GM19328 (cell line): ENCODE results near the gene PAX5.

Experiments
- ATAC-seq: cut with Tn5 transposase; IDR thresholded peaks from one replicate; pipeline ENCODE4 v1.9.1; 2021; ENCODE audit warnings: mild to moderate bottlenecking, moderate library complexity; ENCODE audit not compliant: unreplicated experiment

Gene PAX5

GRCh38 chr9:36817160-36817834 lies 216.8 kb downstream of the PAX5 start:
- no peak for ATAC-seq

GRCh38 chr9:36816371-36816770 lies 217.7 kb downstream of the PAX5 start:
- ATAC-seq, result no peak

DNA sequence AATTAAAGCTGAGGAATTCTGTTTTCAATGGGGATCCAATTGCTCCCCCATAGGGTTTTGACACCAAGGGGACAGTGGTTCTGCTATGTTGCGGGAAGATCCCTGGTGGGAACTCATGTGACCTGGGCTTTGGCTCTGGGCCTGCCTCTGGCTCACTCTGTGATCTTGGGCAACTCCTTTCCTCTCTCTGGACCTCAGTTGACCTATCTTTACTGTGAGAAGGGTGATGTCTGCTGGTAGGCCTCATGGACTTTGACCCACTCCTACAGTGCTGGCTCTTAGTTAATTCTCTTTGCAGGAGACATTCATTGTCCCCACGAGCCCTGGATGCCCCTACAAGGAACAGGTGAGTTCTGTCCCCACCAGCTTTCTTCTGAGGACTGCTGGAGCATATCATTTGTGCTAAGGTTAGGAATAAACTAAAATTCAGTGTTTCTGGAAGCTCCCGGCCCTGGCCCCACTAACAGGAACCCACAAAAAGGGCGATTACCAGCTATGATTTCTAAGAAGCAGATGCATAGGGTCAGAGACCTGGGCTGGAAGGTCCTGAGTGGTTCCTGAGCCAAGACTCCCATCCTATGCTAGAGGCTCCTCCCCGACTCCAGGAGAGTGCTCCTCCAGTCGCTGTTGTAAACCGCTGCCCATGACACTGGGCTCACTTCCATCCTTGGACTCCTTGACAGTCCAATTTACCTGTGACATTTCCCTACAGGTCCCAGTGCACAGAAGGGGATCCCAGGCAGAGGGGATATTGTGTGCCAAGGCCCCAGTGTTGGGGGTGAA lies 218.3 kb downstream of the PAX5 start:
- no peak for ATAC-seq

DNA sequence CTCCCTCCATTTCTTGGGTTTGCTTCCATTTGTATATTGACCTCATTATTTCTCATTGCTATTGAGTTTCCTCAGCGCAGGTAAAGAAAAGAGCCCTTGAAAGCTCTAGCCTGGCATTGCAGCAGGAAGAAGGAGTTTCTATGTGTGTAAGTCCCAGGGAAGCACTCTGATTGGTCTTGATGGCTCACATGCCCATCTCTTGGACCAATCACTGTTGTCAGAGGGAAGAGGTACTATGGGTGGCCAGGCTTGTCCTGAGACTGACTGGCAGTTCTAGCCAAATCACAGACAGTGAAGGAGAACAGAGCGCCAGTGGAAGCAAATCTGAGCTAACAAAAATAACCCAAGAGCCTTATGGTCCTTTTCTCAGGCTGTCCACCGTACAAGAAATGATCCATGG lies 219.0 kb downstream of the PAX5 start:
- no peak for ATAC-seq

DNA sequence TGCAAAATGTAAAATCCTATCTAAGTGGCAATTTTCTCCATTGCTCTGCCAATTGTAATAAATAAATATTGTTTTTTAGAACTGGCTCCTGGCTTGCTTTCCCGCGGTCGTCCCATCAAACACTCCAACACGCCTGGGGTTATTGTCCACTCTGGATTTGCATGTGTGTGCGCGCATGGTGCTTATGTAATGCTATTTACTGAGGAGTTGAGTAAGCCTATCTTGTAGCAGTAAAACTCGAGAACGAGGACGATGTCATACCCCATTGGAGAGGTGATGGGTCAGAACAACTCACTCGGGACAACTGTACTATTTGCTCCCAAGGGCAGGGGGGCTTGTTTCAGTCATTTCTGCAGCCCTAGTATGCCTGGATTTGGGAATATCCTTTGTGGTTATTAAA lies 220.9 kb downstream of the PAX5 start:
- no peak for ATAC-seq

- no peak for ATAC-seq
Measured at GRCh38 chr9:36812556-36812955, 221.5 kb downstream of the PAX5 start.

GRCh38 chr9:36808251-36808650 lies 225.8 kb downstream of the PAX5 start:
- ATAC-seq, result no peak

GRCh38 chr9:36803961-36804360 lies 230.1 kb downstream of the PAX5 start:
- ATAC-seq, result no peak

- ATAC-seq, result no peak
Measured at GRCh38 chr9:36802201-36802920, 231.7 kb downstream of the PAX5 start.

DNA sequence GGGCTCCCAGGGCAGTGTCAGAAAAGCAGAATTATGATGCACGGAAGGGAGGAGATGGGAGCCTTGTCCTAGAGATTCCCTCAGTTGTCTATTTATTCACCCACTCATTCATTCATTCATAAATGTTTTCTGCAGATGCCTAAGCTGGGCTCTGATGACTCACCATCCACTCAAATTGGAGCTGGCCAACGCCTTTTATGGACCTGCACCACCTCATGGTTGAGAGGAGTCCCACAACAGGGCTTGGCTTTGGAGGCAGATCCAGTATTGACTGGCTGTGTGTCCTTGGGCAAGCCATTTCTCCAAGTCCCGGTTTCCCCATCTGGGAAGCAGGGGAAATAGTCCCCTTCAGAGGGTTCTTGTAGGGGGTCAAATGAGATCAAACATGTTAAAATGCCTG lies 233.6 kb downstream of the PAX5 start:
- ATAC-seq, result no peak

GRCh38 chr9:36798350-36799065 lies 235.6 kb downstream of the PAX5 start:
- ATAC-seq, result no peak

GRCh38 chr9:36797471-36798220 lies 236.4 kb downstream of the PAX5 start:
- ATAC-seq, result no peak

GRCh38 chr9:36796671-36797419 lies 237.2 kb downstream of the PAX5 start:
- no peak for ATAC-seq

- ATAC-seq, result no peak
Measured at GRCh38 chr9:36794461-36794860, 239.6 kb downstream of the PAX5 start.

GRCh38 chr9:36793277-36793676 lies 240.8 kb downstream of the PAX5 start:
- ATAC-seq, result no peak

DNA sequence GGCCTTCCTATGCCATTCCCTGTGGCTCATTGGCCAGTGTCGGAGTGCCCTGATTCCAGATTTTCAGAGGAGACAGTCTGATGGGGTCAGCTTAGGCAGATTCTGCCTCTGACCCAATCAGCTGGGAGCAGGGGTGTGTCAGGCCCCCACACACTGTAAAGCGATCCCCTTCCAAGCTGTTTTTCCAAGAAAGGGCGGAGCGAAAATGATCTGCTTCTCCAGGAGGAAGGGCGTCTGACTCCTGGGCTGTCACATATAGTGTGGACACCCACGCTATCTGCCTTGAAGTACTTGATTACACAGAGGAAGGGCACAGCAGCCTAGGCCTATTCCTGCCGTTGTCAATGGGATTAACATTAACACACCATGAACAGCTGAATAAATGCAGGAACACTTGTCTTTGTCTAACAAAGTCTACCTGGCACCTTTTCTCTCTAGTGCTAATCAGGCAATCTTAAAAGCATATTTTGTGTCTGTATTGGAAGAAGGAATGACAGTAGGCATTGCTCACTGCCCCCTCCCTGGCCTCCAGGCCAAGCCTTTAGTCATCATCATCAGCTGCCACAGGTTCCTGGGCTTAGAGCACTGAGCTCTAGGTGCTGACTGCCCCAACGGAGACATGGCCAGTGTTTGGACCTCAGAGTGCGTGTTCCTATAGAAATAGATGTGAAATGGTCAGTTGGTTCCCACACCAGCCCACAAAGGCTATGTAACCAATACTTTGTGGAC lies 242.7 kb downstream of the PAX5 start:
- no peak for ATAC-seq

GRCh38 chr9:36789886-36790285 lies 244.2 kb downstream of the PAX5 start:
- no peak for ATAC-seq

DNA sequence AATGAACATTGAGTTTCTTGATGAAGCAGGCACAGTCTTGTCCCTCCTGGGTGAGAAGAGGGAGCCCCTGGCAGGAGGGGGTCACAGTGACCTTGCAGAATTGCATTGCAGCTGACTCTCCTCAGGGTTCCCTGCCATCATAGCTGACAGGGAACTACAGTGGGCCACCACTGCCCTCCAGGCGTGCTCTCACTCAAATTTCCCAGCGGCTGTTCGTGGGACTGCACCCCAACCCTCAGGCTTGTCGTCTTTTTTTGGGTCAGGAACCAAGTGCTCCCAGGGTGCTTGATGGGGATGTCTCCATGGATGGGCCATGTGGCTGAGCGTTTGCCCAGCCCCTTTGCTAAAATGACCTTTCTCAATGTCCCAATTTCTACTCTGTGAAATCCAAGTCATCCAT lies 245.5 kb downstream of the PAX5 start:
- no peak for ATAC-seq

- no peak for ATAC-seq
Measured at GRCh38 chr9:36787709-36788108, 246.4 kb downstream of the PAX5 start.
